Hindlimb muscle (tissue), 1 donor: ENCODE data around the gene BTLA. TPM values are rescaled to one million over a fixed set of nuclear protein-coding genes. Genes with fewer than 3 reads are reported as not detected.
"Not testable (repeated sequence)": the region's sequence is repeated elsewhere in the genome, so short reads cannot be mapped to it uniquely, and the experiment has no call there.

ENCODE experiments used
- DNase-seq: peaks from one replicate; pipeline ENCODE4 v3.0.0-alpha.2; 2013
- polyA plus RNA-seq: library from polyadenylated mRNA; unstranded; fragments of 120-200 nt; gene quantifications from one replicate; pipeline ENCODE4 v1.2.1, GENCODE V29; 2013; ENCODE audit not compliant: insufficient read length

The BTLA gene
- polyA plus RNA-seq, 1 donor = 0.36 TPM

DNA sequence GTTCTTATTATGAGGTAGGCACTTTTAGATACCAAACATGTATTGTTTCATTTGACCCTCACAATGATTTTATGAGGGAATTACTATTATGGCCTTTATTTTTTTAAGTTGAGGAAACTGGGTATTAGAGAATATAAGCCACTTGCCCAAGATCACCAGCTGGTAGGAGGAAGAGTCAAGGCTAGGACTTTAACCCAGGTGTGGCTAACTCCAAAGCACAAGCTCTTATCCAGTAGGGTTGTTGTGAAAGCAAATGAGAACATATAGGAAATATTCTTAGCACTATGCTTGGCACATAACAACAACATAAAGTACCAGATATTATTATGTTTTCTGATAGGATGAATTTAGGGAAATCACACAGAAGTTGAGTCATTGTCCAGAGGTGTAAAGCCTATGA, 7.9 kb downstream of the BTLA start:
- no peak for DNase-seq

DNA sequence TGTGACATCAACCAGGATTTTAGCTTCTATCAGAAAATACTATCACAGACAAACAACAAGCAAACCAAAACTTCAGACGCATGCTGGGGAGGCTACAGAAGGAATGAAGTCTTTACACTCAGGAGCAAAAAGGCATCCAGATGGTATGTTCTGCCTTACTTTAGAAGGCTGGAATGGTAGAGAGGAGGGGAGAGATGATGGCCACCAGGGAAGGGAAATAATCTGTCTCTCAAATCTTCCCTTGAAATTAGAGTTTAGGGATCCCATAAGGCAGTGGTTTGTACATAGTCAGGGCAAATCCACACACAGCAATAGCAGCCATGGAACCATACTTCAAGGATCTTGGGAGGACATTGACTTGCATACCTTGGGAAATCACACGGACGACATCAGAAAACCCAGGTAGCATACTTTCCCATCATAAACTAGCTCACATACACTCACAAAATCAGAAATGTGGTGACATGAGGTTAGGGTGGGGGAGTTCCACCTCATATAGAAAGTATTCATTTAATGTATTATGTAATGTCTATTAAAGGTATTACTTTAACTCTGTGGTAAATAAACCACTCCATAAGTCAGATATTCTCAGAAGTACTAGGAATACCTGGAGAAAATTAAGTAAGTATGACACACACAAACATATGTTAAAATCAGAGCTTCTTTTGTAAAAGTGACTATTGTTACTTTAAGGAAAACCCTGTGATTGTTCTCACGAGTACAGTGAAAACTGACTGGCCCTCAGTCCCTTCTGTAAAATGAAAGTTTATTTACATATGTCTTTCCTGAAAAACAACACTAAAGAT, 9.4 kb downstream of the BTLA start:
- no peak for DNase-seq

DNA sequence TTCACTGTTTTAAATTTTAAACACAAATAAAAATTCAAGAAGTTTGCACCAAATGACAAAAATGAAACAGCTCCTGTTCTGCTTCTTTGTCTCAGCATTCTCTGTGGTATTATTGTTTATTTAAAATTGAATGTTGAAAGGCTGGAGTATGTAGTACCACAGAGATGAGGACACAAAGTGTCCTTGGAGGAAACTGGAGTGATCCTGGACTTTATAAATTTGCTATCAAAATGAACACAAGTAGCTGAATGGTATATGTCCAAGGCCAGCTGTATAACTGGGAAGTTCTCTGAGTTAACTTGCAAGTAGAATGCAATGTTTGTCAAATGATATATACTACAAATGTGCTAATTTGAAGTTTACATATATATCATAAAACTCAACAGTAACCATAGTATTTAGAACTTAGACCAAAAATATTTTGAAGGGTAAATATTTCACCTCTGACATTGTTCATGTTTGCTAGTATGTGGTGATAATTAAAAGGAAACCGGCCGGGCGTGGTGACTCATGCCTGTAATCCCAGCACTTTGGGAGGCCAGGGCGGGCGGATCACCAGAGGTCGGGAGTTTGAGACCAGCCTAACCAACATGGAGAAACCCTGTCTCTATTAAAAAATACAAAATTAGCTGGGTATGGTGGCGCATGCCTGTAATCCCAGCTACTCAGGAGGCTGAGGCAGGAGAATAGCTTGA, 12.3 kb downstream of the BTLA start:
- DNase-seq = no peak

DNA sequence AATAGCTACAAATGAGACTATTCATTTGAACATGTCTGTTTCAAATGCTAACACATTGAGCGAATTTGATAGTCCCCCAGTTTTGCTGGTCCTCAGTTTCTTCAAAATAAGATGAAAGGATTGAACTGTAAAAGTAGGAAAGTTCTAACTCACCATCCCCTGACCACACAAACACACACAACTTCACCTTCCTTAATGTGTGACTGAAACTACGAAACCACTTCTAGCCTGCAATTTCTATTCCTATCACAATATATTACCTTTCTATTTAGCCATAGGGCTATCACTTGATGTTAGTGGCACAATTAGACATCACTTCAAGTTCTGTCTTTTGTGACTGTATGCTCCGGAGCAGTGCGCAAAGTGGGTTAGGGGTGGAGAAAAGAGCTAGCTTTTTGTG, 14.9 kb downstream of the BTLA start:
- no peak for DNase-seq

DNA sequence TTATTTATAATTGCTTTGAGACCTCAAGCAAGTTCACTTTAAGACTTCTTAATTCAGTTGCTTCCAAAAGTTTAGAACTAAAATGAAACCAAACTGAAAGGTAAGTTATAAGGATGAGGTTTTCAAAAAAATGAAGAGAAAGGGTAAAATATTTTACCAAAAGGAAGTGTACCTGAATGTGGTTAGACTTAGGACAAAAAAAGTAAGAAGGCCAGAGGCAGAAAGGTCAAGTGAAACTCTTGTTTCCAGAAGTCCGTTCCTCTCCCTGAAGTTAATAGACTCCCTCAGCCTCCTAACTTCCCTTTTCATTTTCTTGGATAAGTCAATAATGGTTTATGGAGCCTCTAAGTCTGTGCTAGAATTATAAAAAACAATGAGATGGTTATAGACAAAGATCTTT, 16.6 kb downstream of the BTLA start:
- DNase-seq = no peak

DNA sequence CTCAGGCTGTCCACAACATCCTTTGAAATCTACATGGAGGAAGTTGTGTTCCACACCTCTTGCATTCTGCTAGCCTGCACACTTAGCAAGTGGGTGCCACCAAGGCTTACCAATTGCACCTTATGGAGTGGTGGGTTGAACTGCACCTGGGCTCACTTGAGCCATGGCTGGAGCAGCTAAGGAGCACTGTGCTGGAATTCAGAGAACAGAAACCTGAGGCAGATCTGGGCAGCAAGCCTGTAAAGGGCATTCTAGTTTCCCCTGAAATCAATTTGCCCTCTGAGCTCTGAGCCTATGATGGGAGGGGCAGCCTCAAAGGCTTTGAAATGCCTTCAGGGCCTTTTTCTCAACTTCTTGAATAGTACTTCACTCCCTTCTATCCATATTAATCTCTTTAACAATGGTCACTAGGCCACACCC, 18.0 kb downstream of the BTLA start:
- no peak for DNase-seq

DNA sequence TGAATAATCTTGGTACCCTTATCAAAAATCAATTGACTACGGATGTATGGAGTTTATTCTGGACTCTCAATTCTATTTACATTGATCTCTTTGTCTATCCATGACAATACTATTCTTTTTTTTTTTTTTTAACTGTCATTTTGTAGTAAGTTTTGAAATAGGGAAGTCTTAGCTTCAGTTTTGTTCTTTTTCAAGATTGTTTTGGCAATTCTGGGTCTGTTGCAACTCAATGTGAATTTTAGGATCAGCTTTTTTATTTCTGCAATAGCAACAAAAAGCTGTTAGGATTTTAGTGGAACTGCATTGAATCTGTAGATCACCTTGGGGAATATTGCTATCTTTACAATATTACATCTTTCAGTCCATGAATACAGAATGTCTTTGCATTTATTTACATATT, 21.4 kb downstream of the BTLA start:
- no peak for DNase-seq

DNA sequence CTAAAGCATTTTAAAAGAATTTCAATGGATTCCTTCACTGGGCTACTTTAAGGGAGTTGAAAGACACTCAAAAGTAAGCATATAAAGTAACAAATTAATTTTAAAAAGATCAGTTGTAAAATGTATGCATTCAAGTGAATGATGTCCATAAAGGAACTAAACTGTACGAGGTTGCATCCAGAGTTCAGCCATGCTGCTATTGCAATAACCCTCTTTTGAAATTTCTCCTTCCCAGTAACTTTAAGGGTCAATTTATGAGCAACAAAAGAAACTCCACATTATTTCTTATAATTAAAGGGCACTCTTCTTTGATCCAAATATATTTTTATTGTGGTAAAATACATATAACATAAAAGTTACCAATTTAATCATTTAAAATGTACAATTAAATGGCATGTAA, 22.9 kb downstream of the BTLA start:
- DNase-seq = no peak

DNA sequence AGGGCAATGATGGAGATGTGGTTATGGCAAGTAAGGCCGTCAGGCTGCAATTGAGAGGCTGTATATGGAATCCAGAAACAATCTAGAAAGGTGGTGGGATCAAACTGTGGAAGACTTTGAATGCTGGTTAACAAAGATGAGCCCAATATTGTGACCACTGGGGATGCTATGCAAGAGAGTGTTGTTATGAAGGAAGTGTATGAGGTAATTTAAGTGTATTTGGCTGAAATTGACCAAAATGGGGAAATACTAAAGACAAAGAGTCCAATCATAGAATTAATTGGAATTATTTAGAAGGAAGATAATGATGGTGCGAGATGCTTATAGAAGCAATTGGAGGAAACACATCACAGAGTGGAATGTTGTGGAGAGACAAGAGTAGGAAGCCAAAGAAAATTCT, 24.5 kb downstream of the BTLA start:
- no peak for DNase-seq

DNA sequence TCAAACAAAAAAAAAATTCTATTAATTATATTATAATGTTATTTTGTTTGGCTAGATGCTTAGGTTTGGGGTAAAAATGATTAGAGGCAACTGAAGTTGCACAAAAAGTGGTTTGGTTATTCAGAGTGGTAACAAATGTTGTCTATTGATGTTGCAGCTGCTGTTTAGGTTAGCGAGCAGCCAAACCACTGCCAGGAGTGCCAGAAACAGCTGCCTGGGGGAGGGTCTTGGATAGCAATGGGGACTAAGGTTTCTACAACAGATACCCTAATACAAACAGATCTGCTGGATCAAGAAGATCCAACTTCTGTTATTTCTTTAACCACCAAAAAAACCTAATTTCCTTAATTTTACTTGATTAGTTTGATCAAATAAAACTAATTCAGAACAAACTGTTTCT, 26.6 kb downstream of the BTLA start:
- DNase-seq = no peak

DNA sequence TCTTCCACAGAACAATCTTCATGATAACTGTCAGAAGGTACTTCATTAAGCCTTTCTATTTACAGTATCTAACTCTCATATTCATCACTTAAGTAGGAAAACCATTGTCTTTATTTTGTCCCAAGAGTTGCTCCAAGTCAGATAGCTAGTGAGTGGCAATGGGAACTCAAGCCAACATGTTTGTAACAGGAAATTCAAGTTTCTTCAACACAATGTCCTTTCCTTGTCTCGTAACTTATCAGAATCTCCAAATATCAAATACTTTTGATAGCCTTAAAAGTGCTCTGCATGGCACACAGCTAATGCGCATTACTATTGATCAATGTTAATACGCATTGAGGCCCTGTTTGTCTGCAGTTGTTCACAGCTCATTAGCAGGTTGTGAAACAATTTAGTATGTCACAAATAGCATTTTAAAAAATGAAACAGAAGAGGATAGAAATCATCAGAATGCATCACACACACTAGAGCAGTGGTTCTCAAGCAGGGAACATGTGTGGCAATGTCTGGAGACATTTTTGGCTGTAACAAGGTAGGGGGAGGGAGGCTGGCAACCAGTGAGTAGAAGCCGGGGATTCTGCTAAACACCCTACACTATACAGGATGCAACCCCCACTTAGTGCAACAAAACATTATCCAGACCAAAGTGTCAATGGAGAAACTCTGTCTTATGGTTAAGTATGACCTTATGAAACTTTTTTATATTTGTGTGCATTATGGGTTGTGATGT, 27.5 kb downstream of the BTLA start:
- DNase-seq = no peak

DNA sequence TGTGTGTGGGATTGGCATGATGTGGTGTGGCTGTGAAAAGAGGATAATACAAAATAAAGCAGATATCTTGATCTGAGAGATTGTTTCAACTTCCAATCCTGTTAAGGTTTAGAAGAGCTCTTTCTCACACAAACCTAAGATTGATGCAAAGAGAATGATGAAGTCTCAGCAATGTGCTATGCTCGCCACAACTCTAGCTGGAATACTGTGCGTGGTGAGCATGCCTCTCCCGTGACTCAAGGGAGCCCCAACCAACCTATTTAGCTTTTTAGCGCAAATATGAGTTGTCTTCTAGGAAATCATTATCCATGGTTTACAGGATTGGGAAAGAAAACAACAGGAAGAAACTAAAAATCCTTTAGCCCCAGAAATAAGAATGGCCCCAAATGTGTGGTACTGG, 28.5 kb downstream of the BTLA start:
- no peak for DNase-seq

DNA sequence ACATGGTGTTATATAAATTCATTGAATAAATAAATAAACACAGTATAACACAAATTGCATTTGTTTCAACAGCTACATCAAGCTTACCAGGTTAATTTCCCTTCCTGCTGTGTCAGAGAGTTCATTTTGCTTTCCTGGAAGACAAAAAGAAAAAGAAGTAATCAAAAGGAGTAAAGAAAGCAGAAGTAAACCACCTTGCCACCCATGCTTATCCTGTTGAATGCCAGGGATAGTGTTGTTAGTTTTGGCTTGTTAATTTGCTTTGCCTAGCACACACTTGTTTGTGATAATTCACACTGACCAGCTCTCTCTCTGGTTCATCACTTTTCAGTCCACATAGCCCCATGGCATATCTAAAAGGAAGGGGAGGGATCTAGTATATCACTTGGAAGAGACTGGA, 29.6 kb downstream of the BTLA start:
- no peak for DNase-seq

DNA sequence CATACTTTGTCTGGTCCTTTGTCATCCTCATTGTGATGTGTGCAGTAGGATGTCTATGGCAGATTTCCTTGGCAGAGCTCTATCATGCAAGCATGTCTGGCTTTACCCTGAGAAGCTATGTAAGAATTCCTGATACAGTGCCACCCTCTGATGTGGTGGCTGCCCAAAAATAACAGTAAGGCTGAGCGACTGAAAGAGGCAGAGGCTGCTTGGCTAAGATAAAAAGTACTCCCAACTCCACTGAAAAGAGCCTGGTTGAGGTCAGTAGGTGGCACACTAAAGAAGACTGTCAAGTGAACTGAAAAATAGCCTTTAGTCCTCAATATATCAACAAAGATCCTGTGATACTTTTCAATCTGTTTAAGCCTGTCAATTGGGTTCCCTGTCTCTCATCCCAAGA, 31.7 kb downstream of the BTLA start:
- no peak for DNase-seq

DNA sequence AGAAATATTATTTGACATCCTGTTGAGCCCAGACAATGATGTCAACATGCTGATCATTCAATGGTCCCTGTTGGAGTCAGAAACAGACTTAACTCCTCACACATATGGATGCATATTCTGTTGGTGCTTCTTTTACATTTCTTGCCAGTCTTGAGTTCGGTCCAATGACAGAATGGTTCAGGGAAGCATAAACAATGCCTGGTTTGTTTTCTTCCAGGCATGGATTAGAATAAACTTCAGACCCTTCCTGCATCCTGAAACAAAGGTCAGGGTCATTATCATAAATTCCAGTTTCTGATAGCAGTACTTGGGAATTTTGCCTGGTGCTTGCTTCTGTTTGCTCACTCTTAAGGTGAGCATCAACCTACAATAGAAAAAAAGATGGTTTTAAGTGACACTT, 33.3 kb downstream of the BTLA start:
- no peak for DNase-seq

DNA sequence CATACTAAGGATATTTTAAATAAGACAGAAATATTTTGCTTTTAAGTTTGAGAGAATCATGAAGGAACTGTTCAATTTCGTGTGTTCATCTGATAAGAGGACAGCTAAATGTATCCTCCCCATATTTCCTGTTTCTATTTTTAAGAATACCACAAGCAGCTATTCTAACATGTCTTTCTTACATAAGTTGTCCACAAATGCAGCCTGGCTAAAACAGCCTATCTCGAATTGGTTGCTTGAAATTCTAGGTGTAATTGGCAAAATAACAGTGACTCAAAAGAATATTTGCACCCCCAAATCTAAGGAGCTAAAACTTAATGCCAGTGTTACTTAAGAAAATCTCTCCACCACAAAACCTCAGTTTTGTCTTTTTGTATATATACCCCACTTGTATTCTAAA, 35.0 kb downstream of the BTLA start:
- no peak for DNase-seq

DNA sequence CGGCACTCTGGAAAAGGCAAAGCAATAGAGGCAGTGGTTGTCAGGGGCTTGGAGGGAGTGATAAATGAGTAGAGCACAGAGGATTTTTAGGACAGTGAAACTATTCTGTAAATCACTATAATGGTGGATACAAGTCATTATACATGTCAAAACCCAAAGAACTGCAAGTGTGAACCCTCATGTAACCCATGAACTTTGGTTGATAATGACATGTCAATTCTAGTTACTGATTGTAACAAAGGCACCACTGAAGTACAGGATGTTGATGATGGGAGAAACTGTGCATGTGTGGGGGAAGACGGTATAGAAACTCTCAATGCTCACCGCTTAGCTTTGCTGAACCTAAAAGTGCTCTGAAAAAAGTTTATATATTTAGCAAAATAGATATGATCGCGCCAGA, 36.0 kb downstream of the BTLA start:
- DNase-seq = no peak

DNA sequence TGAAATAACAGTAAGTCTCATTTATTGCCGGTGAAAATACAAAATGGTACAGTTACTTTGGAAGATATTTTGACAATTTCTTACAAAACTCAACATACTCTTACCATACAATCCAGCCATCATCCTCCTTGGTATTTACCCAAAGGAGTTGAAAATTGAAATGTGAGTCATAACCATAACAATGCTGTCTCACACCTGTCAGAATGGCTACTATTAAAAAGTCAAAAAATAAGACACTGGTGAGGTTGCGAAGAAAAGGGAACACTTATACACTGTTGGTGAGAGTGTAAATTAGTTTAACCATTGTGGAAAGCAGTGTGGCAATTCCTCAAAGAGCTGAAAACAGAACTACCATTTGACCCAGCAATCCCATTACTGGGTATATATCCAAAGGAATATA, 37.5 kb downstream of the BTLA start:
- DNase-seq = not testable (repeated sequence)

DNA sequence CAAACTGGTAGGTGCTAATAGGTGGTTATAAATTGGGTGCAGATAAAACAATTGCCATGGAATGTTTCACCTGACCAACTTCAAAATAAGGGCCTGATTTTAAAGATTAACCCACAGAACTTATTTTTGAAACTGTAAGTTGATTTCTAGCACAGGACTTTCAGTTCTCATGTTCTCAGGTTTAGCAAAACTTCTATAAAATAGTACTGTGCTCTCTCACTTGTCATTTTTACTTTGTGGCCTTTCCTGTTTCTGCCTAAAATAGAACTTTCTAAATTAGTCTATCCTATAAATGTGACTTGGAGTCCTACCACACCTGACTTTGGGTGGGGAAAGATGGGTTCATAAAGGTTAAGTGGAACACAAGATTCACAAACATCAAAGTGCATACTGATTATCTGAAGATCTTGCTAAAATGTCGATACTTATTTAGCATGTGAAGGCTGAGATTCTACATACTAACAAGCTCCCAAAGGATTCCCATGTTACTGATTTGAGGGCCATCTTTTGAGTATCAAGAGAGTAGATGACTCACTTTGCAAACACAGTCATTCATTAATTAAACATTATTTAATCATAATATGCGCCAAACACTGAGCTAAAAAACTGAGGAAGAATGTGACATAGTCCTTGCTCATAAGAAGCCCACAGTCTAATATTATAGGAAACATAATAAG, 38.6 kb downstream of the BTLA start:
- DNase-seq = no peak

DNA sequence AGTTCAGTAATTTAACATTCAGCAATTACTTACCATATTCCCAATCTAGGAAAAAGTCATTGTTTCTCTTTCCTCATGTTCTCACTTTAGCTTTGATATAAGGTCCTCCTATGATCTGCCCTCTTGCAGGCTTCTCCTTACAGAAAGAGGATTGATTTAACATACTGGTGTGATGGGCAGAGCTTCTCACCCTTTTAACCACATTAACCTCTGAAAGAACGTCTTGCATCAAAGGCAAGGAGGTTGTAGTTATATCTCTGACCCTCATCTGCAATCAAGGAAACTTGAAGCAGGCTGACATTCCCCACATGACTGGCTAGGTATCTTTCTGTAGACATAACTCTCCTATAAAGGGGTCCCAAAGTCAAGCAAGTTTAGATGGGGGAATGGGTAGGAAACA, 39.5 kb downstream of the BTLA start:
- DNase-seq = no peak

DNA sequence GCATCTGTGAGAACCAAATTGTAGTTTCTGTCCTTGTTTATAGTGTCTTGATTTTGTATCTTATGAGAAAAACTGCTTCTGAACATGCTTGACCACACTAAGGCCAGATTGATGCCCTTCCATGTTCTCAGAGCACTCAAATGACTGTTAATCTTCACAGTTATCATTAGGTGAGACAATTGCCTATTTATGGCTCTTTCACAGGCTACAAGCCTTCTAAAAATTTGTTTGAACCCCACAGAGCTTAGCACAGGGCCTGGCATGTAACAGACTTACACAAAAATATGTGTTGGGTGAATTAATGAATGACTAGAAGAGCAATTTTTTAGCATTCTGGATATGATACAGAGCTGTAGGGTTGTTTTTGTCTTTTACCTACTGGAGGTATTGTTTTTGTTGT, 43.1 kb downstream of the BTLA start:
- DNase-seq = no peak

DNA sequence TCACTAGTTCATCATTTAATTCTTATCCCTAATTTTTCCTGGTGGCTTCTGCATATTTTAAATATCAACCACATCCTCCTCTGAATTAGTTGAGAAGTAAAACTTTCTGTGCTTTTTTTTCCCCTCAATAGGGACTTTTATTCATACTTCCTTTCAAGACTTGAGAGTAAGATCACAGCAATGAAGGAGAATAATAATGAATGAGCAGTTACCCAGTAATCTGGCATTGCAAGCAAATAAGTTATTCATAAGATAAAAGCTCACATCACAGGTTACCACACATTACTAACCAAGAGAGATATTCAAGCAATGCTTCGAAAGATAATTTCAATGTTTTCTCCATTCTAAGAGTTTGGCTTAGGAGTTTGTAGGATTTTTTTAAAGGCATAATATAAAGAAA, 50.3 kb downstream of the BTLA start:
- DNase-seq = no peak

DNA sequence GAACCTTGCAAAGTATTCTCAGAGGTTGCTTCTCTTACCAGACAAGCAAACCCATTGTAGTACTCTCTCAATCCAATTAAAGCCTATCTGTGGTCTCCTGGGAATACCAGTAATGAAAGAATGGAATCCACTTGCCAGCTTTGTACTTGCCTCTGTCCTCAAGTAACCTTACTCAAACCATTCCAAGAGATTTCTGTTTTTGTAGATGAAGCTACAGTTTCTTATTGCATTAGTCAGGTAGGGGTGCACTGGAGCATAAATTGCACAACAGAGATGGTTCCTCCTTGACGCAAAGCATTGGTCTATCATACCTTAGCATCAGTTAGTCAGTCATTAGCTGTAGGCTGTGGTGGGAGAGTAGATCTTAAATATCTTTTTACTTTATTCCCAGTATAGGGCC, 52.9 kb downstream of the BTLA start:
- DNase-seq = no peak
